Vagina (tissue), 2 donors: ENCODE data around the gene DAP3.
"Not testable (repeated sequence)": the region's sequence is repeated elsewhere in the genome, so short reads cannot be mapped to it uniquely, and the experiment has no call there.

Source experiments
- CTCF ChIP-seq, 3 experiments: fragments of 450-650 bp in 2 of 3; fragments of 200-600 bp in 1 of 3; sonication (generic) in 1 of 3; IDR thresholded peaks; one replicate each; pipeline ENCODE4 v1.5.1; 2017 to 2019; ENCODE audit warnings: antibody characterized with exemption in 3 of 3, mild to moderate bottlenecking in 2 of 3, moderate library complexity in 2 of 3
- POLR2A ChIP-seq, 2 donors: fragments of 450-650 bp; IDR thresholded peaks; one replicate each; pipeline ENCODE4 v1.6.1; 2017; ENCODE audit warnings: antibody characterized with exemption in 2 of 2, mild to moderate bottlenecking in 2 of 2, moderate library complexity in 2 of 2
- POLR2AphosphoS5 ChIP-seq, 2 donors: sonication (generic); formaldehyde crosslinking; IDR thresholded peaks; one replicate each; pipeline ENCODE4 v1.9.0; 2017; ENCODE audit warnings: antibody characterized with exemption in 2 of 2, mild to moderate bottlenecking in 2 of 2, low read depth in 1 of 2; ENCODE audit not compliant: insufficient read depth in 1 of 2

GRCh38 chr1:155642559-155643180, 46.2 kb upstream of the DAP3 start:
- TF ChIP-seq CTCF (IDR thresholded peaks at IDR 0.05); POLR2AphosphoS5 (IDR thresholded peaks at IDR 0.05; ENCODE audit: insufficient read depth in 1 of 2, low read depth in 1 of 2); POLR2A (IDR thresholded peaks at IDR 0.05): not testable (repeated sequence)
